Upper lobe of right lung (tissue), 1 donor: ENCODE data around the gene HSF2BP. TPM values are rescaled to one million over a fixed set of nuclear protein-coding genes. Genes with fewer than 3 reads are reported as not detected.

Experiments
- microRNA-seq: library from miRNA; unstranded; fragments of <30 nt; microRNA quantifications from one replicate; pipeline ENCODE4 v1.2.0, GENCODE V29; 2020; ENCODE audit warnings: borderline microRNAs expressed
- total RNA-seq: library from RNA; stranded (reverse); fragmentation: NEBNext Ultra II Directional; extraction: Animal tissue kit (Norgen Biotek cat#: 25700); gene quantifications from one replicate; pipeline ENCODE4 v1.2.1, GENCODE V29; 2021
- donor health status: DM: no; HTN: yes; CAD: no; lungs with severe emphysema.

The HSF2BP gene
- total RNA-seq, 1 donor from 2014 or later: 0.41 TPM

Small RNA genes lying within 50 kb of the gene (microRNA-seq; reads per million reads assigned to microRNA genes)
- gene MIR6070: not detected

Other genes starting within 250 kb of the HSF2BP start
- gene SIK1, start 232.4 kb downstream of the HSF2BP start, total RNA-seq: 55.2 TPM
- 18.4 TPM for gene RRP1B, start 72 bp upstream of the HSF2BP start, total RNA-seq
- gene PDXK, start 59.6 kb upstream of the HSF2BP start, total RNA-seq: 280 TPM
- gene CSTB, start 116.8 kb upstream of the HSF2BP start, total RNA-seq: 148 TPM
- gene RRP1, start 130.1 kb upstream of the HSF2BP start, total RNA-seq: 19.0 TPM
- 86.0 TPM for gene AGPAT3, start 205.7 kb upstream of the HSF2BP start, total RNA-seq